ENCODE data around the gene PRDM13.
"Not testable (repeated sequence)": the region's sequence is repeated elsewhere in the genome, so short reads cannot be mapped to it uniquely, and the experiment has no call there.

PRDM13 gene

GRCh38 chr6:99638358-99638757 is 31.7 kb downstream of the PRDM13 start:
- DNase-seq: not testable (repeated sequence)

- DNase-seq: peak in 1 of 2 experiments; percentile 21
Measured at GRCh38 chr6:99641270-99641669, 34.6 kb downstream of the PRDM13 start.

GRCh38 chr6:99645986-99646385 is 39.4 kb downstream of the PRDM13 start:
- DNase-seq: no peak

- not testable (repeated sequence) for DNase-seq
Measured at GRCh38 chr6:99650091-99650571, 43.5 kb downstream of the PRDM13 start.

GRCh38 chr6:99660206-99660605 is 53.6 kb downstream of the PRDM13 start:
- DNase-seq: no peak

GRCh38 chr6:99661870-99662269 is 55.2 kb downstream of the PRDM13 start:
- no peak for DNase-seq

- no peak for DNase-seq
Measured at GRCh38 chr6:99662616-99663015, 56.0 kb downstream of the PRDM13 start.
